SK-N-SH (cell line): ENCODE results near the gene HOXB9.

Experiments used
- CTCF ChIP-seq: fragments of 200-600 bp; sonication (generic); IDR thresholded peaks from 2 replicates; pipeline ENCODE4 v1.6.1; 2017; ENCODE audit warnings: antibody characterized with exemption, mild to moderate bottlenecking, moderate library complexity
- EP300 ChIP-seq, 2 experiments: IDR thresholded peaks; 2 replicates each; pipeline versions ENCODE4 v1.4.0 to v1.6.1; 2012; ENCODE audit warnings: borderline replicate concordance in 1 of 2, low read depth in 1 of 2, low read length in 1 of 2
- NFIC ChIP-seq: IDR thresholded peaks from 2 replicates; pipeline ENCODE4 v1.4.0; 2012; ENCODE audit warnings: borderline replicate concordance
- POLR2AphosphoS5 ChIP-seq: IDR thresholded peaks from 2 replicates; pipeline ENCODE4 v1.6.1; 2012; ENCODE audit warnings: low read depth, low read length
- SMC3 ChIP-seq: IDR thresholded peaks from 2 replicates; pipeline ENCODE4 v1.6.1; 2012; ENCODE audit warnings: low read depth, low read length, improper control_type of control experiment
- TAF1 ChIP-seq: IDR thresholded peaks from 2 replicates; pipeline ENCODE4 v1.6.1; 2012; ENCODE audit warnings: low read depth, mild to moderate bottlenecking, low read length, moderate library complexity, borderline replicate concordance
- YY1 ChIP-seq: IDR thresholded peaks from 2 replicates; pipeline ENCODE4 v1.4.0; 2012; ENCODE audit warnings: low read depth, mild to moderate bottlenecking

- TF ChIP-seq POLR2AphosphoS5 (no peak), CTCF (no peak), SMC3 (no peak), NFIC (no peak), YY1 (no peak), TAF1 (no peak), EP300 (IDR thresholded peaks at IDR 0.05; ENCODE audit: borderline replicate concordance in 1 of 2, low read depth in 1 of 2, low read length in 1 of 2) (no peak)
Measured at GRCh38 chr17:48592057-48592514, 34.1 kb downstream of the HOXB9 start.
